Activated CD8-positive, alpha-beta T cell treated with anti-CD3 and anti-CD28 coated beads for 36 hours (primary cell): Measurements from ENCODE around the gene ADGRL1. TPM values are rescaled to one million over a fixed set of nuclear protein-coding genes. Genes with fewer than 3 reads are reported as not detected.

Experiments used
- ATAC-seq: fragments of 200-7000 bp; cut with Tn5 transposase; one replicate; pipeline ENCODE4 v1.10.0; 2021; ENCODE audit warnings: mild to moderate bottlenecking, moderate library complexity
- CTCF ChIA-PET: fragments of 350-600 bp; sonication (Branson Sonifier 250); formaldehyde crosslinking; loops from one replicate; lab custom pipeline; 2021; ENCODE audit warnings: antibody characterized with exemption; lab: Charles Lee
- POLR2A ChIA-PET: fragments of 350-600 bp; sonication (Branson Sonifier 250); formaldehyde crosslinking; loops from one replicate; lab custom pipeline; 2021; ENCODE audit warnings: antibody characterized with exemption; lab: Charles Lee
- DNase-seq: peaks from one replicate; pipeline ENCODE4 v3.0.0-alpha.2; 2020
- H3K27ac Mint-ChIP-seq: one replicate; pipeline ENCODE4 v1.8.0; 2021; ENCODE audit warnings: mild to moderate bottlenecking, mixed read lengths
- H3K27me3 Mint-ChIP-seq: one replicate; pipeline ENCODE4 v1.8.0; 2021; ENCODE audit warnings: mixed read lengths
- H3K36me3 Mint-ChIP-seq: one replicate; pipeline ENCODE4 v1.8.0; 2021; ENCODE audit warnings: low read depth, mixed read lengths
- H3K4me1 Mint-ChIP-seq: one replicate; pipeline ENCODE4 v1.8.0; 2021; ENCODE audit warnings: low read depth, mixed read lengths
- H3K4me3 Mint-ChIP-seq: one replicate; pipeline ENCODE4 v1.8.0; 2021; ENCODE audit warnings: mild to moderate bottlenecking, moderate library complexity, mixed read lengths
- H3K9me3 Mint-ChIP-seq: one replicate; pipeline ENCODE4 v1.8.0; 2021; ENCODE audit warnings: mixed read lengths
- intact Hi-C: fragments of 100-400 bp; cut with micrococcal nuclease; formaldehyde crosslinking; loops from one replicate; pipeline ENCODE4 v1.10.0; 2022
- total RNA-seq, 2 experiments: library from RNA; stranded (reverse); gene quantifications; one replicate each; pipeline ENCODE4 v1.2.3, GENCODE V29; 2021
- TF ChIP-seq, protein P1 (sequence below): fragments of 200-600 bp; IDR thresholded peaks from one replicate; pipeline ENCODE4 v1.8.0; 2022; ENCODE audit warnings: antibody characterized with exemption, mild to moderate bottlenecking

The ADGRL1 gene
- total RNA-seq, 2 experiments from 2014 or later = 11.8 to 14.5 TPM

GRCh38 chr19:14152713-14153112, 53.3 kb downstream of the ADGRL1 start:
- ChIA-PET POLR2A (interaction anchor here (1.4 kb wide), 1 partner anchor 13 kb away, joined by 3 read pairs; no protein-coding TSS in a partner anchor), CTCF (interaction anchor here (1.0 kb wide), 1 partner anchor 11 kb away, joined by 3 read pairs; no protein-coding TSS in a partner anchor)
- no peak for ATAC-seq
- Mint-ChIP-seq H3K36me3 (no peaks in the 10 kb centered on the region), H3K27me3 (no peaks in the 10 kb centered on the region), H3K27ac (no peak overlapping the region), H3K9me3 (no peaks in the 10 kb centered on the region), H3K4me3 (no peak overlapping the region), H3K4me1 (peaks cover 21% of the 10 kb centered on the region)
- TF ChIP-seq, protein P1, sequence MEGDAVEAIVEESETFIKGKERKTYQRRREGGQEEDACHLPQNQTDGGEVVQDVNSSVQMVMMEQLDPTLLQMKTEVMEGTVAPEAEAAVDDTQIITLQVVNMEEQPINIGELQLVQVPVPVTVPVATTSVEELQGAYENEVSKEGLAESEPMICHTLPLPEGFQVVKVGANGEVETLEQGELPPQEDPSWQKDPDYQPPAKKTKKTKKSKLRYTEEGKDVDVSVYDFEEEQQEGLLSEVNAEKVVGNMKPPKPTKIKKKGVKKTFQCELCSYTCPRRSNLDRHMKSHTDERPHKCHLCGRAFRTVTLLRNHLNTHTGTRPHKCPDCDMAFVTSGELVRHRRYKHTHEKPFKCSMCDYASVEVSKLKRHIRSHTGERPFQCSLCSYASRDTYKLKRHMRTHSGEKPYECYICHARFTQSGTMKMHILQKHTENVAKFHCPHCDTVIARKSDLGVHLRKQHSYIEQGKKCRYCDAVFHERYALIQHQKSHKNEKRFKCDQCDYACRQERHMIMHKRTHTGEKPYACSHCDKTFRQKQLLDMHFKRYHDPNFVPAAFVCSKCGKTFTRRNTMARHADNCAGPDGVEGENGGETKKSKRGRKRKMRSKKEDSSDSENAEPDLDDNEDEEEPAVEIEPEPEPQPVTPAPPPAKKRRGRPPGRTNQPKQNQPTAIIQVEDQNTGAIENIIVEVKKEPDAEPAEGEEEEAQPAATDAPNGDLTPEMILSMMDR = no peak
- intact Hi-C loops = no loop called here
- no peak for DNase-seq

- CTCF ChIA-PET = interaction anchor here (1.5 to 2.0 kb wide), 3 partner anchors 14 to 255 kb away, joined by 4 to 10 read pairs (median 9); partner anchors contain the start of gene ASF1B
- ATAC-seq = no peak
- H3K27me3 Mint-ChIP-seq = no peaks in the 10 kb centered on the region
- no peak overlapping the region for H3K4me3 Mint-ChIP-seq
- no peaks in the 10 kb centered on the region for H3K9me3 Mint-ChIP-seq
- no peak overlapping the region for H3K27ac Mint-ChIP-seq
- intact Hi-C loops = no loop called here
- H3K4me1 Mint-ChIP-seq = peaks cover 28% of the 10 kb centered on the region
- no peaks in the 10 kb centered on the region for H3K36me3 Mint-ChIP-seq
- DNase-seq = no peak
- TF ChIP-seq, protein P1 = no peak
- POLR2A ChIA-PET = interaction anchor here (1.0 to 1.3 kb wide), 3 partner anchors 10 to 327 kb away, joined by 3 to 4 read pairs (median 4); no protein-coding TSS in a partner anchor
These were observed 55.0 kb downstream of the ADGRL1 start for GRCh38 chr19:14150770-14151661.

DNA sequence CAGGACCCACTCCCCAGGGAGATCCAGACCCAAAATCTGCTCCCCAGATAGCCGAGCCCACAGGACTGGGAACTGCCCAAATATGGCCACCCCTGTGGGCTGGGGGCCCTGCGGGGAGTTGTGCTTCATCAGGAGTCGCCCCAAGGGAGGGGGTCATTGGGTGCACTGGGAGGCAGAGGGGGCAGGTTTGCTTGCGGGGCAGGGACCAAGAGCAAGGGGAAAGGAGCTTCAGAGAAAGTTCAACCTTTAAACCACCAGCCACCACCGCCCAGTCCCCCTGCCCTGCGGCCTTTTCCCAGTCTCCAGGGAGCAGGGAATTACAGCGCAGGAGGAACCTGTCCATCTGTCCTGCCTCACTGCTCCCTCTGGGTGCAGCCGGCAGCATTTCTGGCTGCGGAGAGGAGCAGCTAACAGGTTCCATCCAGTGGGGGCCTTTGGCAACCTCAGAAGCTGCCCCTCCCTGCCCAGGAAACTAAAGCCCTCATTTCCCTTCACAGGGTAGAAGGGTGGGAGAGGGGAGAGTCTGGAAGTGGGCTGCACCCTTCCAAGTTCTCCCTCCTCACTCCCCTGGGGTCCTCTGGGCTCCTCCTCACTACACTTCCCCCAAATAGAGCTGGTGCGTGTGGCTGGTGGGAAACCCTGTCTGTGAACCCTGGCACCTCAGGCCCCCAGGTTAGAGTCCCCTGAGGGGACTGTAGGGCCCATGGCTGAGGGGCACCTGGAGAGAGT, 55.8 kb downstream of the ADGRL1 start:
- TF ChIP-seq, protein P1 = no peak
- H3K27me3 Mint-ChIP-seq = no peaks in the 10 kb centered on the region
- ChIA-PET CTCF (interaction anchor here (1.3 to 2.0 kb wide), 4 partner anchors 14 to 255 kb away, joined by 3 to 10 read pairs (median 6); partner anchors contain the start of gene ASF1B), POLR2A (interaction anchor here (0.7 to 1.3 kb wide), 5 partner anchors 10 to 328 kb away, joined by 3 to 4 read pairs (median 3); no protein-coding TSS in a partner anchor)
- ATAC-seq (no peak), DNase-seq (no peak)
- peaks cover 36% of the 10 kb centered on the region for H3K4me1 Mint-ChIP-seq
- H3K9me3 Mint-ChIP-seq = no peaks in the 10 kb centered on the region
- intact Hi-C loops = no loop called here
- H3K27ac Mint-ChIP-seq = peak overlapping the region; percentile 88
- H3K36me3 Mint-ChIP-seq = no peaks in the 10 kb centered on the region
- H3K4me3 Mint-ChIP-seq = peak overlapping the region; percentile 60

- ChIA-PET CTCF (interaction anchor here (1.1 to 2.0 kb wide), 5 partner anchors 13 to 256 kb away, joined by 3 to 10 read pairs (median 4); partner anchors contain the start of gene ASF1B), POLR2A (interaction anchor here (0.6 to 1.3 kb wide), 4 partner anchors 11 to 182 kb away, joined by 3 to 4 read pairs (median 3); no protein-coding TSS in a partner anchor)
- H3K4me3 Mint-ChIP-seq = peak overlapping the region; percentile 60
- no peaks in the 10 kb centered on the region for H3K9me3 Mint-ChIP-seq
- no peaks in the 10 kb centered on the region for H3K36me3 Mint-ChIP-seq
- intact Hi-C loops = no loop called here
- TF ChIP-seq, protein P1 = no peak
- peaks cover 38% of the 10 kb centered on the region for H3K4me1 Mint-ChIP-seq
- DNase-seq = peak; percentile 61
- ATAC-seq = peak; percentile 75
- no peaks in the 10 kb centered on the region for H3K27me3 Mint-ChIP-seq
- H3K27ac Mint-ChIP-seq = peak overlapping the region; percentile 88
These were observed 56.4 kb downstream of the ADGRL1 start for GRCh38 chr19:14149509-14149994.
